K562 (cell line): ENCODE results near the gene GHDC. TPM values are rescaled to one million over a fixed set of nuclear protein-coding genes. Genes with fewer than 3 reads are reported as not detected.
A peak's percentile ranks its signal among the peaks of the same experiment; 100 is the strongest.

Source experiments
- ATAC-seq: fragments of 200-7000 bp; cut with Tn5 transposase; 3 replicates; pipeline ENCODE4 v1.9.1; 2020; ENCODE audit warnings: moderate library complexity
- BruUV-seq: library from RNA; stranded (reverse); fragments of 400-500 nt; replicated peaks from 2 replicates; lab custom pipeline; 2021; lab: Mats Ljungman, UMichigan
- CTCF ChIA-PET: fragments of 300-600 bp; formaldehyde crosslinking; extraction: SDS; loops from one replicate; lab custom pipeline; 2021; ENCODE audit warnings: low intra/inter-chr PET ratio; lab: Yijun Ruan, JAX
- POLR2A ChIA-PET: fragments of 300-600, 350-650 bp; sonication (Branson Sonifier 250); formaldehyde crosslinking; extraction: SDS; loops from one replicate; lab custom pipeline; 2021; ENCODE audit warnings: antibody characterized with exemption, inconsistent platforms; lab: Yijun Ruan, JAX
- DNase-seq, 4 experiments: peaks; one replicate each; pipeline versions ENCODE4 v3.0.0 to v3.0.0-alpha.2; 2011 to 2018; ENCODE audit warnings: low spot score in 3 of 4, mixed read lengths in 3 of 4; ENCODE audit errors: extremely low read depth in 1 of 4
- FAIRE-seq: peaks from 2 replicates; lab custom pipeline; 2011; peaks lifted over from hg19 to GRCh38; lab: Jason Lieb, UNC
- H2AFZ ChIP-seq: 2 replicates; pipeline ENCODE4 v1.6.0; 2011; ENCODE audit warnings: low read depth, low read length, control low read depth, inconsistent platforms
- H3K27ac ChIP-seq: fragments of 200-600 bp; 3 replicates; pipeline ENCODE4 v1.8.0; 2011; ENCODE audit warnings: low read depth, mild to moderate bottlenecking, control low read depth, inconsistent platforms, low read length, moderate library complexity, mixed read lengths; ENCODE audit errors: extremely low read depth
- H3K27me3 ChIP-seq, 2 experiments: fragments of 300-600 bp in 1 of 2; 2 replicates in 1 of 2; 3 replicates in 1 of 2; pipeline versions ENCODE4 v1.6.0 to v1.8.0; 2011; ENCODE audit warnings: inconsistent platforms in 2 of 2, low read length in 2 of 2, mild to moderate bottlenecking in 1 of 2, mixed read lengths in 1 of 2, moderate library complexity in 1 of 2; ENCODE audit not compliant: control insufficient read depth in 2 of 2, insufficient read depth in 2 of 2
- H3K36me3 ChIP-seq: fragments of 300-600 bp; 3 replicates; pipeline ENCODE4 v1.8.0; 2011; ENCODE audit warnings: mild to moderate bottlenecking, low read length, inconsistent platforms; ENCODE audit not compliant: control insufficient read depth, insufficient read depth
- H3K4me1 ChIP-seq, 2 experiments: fragments of 200-600 bp in 1 of 2; replicated peaks in 1 of 2; 2 replicates in 1 of 2; 3 replicates in 1 of 2; pipeline versions ENCODE4 v1.5.1 to v1.8.0; 2011; ENCODE audit warnings: inconsistent platforms in 2 of 2, low read length in 2 of 2, mild to moderate bottlenecking in 1 of 2, mixed read lengths in 1 of 2, moderate library complexity in 1 of 2; ENCODE audit not compliant: control insufficient read depth in 2 of 2, insufficient read depth in 2 of 2
- H3K4me2 ChIP-seq: 2 replicates; pipeline ENCODE4 v1.6.1; 2011; ENCODE audit warnings: low read length, control low read depth, inconsistent platforms, mixed read lengths; ENCODE audit not compliant: insufficient read depth
- H3K4me3 ChIP-seq: fragments of 200-600 bp; sonication (generic), shearing (Covaris generic); 2 replicates; pipeline ENCODE4 v1.5.1; 2016; ENCODE audit warnings: control low read depth, inconsistent platforms
- H3K79me2 ChIP-seq: fragments of 200-600 bp; 3 replicates; pipeline ENCODE4 v1.8.0; 2011; ENCODE audit warnings: low read length, inconsistent platforms; ENCODE audit not compliant: control insufficient read depth, insufficient read depth
- H3K9ac ChIP-seq, 2 experiments: 2 replicates each; pipeline versions ENCODE4 v1.6.0 to v1.6.1; 2011; ENCODE audit warnings: low read depth in 2 of 2, low read length in 2 of 2, control low read depth in 1 of 2, inconsistent platforms in 1 of 2, mild to moderate bottlenecking in 1 of 2, mixed read lengths in 1 of 2; ENCODE audit not compliant: insufficient read depth in 1 of 2
- H3K9me1 ChIP-seq: one replicate; pipeline ENCODE4 v1.6.0; 2011; ENCODE audit warnings: inconsistent platforms, mild to moderate bottlenecking, low read length, moderate library complexity; ENCODE audit not compliant: control insufficient read depth, insufficient read depth
- H3K9me3 ChIP-seq: replicated peaks from 2 replicates; pipeline ENCODE4 v1.5.1; 2011; ENCODE audit warnings: low read depth, low read length, inconsistent platforms; ENCODE audit not compliant: control insufficient read depth, insufficient read depth
- H4K20me1 ChIP-seq: replicated peaks from 2 replicates; pipeline ENCODE4 v1.6.1; 2011; ENCODE audit warnings: low read length, inconsistent platforms, mixed read lengths; ENCODE audit not compliant: control insufficient read depth, insufficient read depth
- IRF2 ChIP-seq: sonication (generic); formaldehyde crosslinking; IDR thresholded peaks from 2 replicates; pipeline ENCODE4 v1.8.1; 2022; ENCODE audit warnings: mild to moderate bottlenecking, missing genetic modification reagents
- POLR2G ChIP-seq: fragments of 200-400 bp; formaldehyde crosslinking; IDR thresholded peaks from 2 replicates; pipeline ENCODE4 v1.6.1; 2017; ENCODE audit warnings: low read depth, mild to moderate bottlenecking, antibody characterized with exemption, low read length, moderate library complexity
- WGBS: fragments of 100-300 bp; shearing (Covaris generic); methylation state at CpG from one replicate; pipeline ENCODE4 v1.1.6; 2016; ENCODE audit warnings: low coverage, mixed read lengths; ENCODE audit not compliant: insufficient coverage; ENCODE audit errors: missing lambda C conversion rate; 5-methylcytosine and 5-hydroxymethylcytosine counted together
- in situ Hi-C: fragments of 300-500 bp; cut with MboI; formaldehyde crosslinking; loops from 4 replicates; pipeline ENCODE4 v1.15.0; 2018; ENCODE audit warnings: inconsistent platforms, mixed read lengths
- intact Hi-C: fragments of 100-400 bp; cut with micrococcal nuclease; formaldehyde crosslinking; loops from 2 replicates; pipeline ENCODE4 v1.14.2; 2022
- polyA plus RNA-seq, 8 experiments: library from polyadenylated mRNA; depleted of rRNA in 4 of 8; stranded (reverse) in 5 of 8; unstranded in 3 of 8; fragments of >200 nt; fragmentation: Nextera tagmentation in 2 of 8; fragmentation: Illumina TruSeq in 1 of 8; extraction: Ambion mirVana in 2 of 8; extraction: Trizol in 1 of 8; gene quantifications; 2 replicates each; pipeline versions ENCODE4 v1.2.1 to v1.2.3, GENCODE V29; 2011 to 2014; ENCODE audit warnings: inconsistent platforms in 1 of 8, missing spikeins in 1 of 8
- total RNA-seq, 7 experiments: library from RNA; depleted of rRNA in 6 of 7; stranded (reverse); fragments of >200 nt in 6 of 7; fragmentation: Illumina TruSeq in 2 of 7; extraction: Trizol in 2 of 7; gene quantifications; 2 replicates each; pipeline versions ENCODE4 v1.2.1 to v1.2.3, GENCODE V29; 2011 to 2021; ENCODE audit warnings: low replicate concordance in 1 of 7

Gene GHDC
- total and polyA plus RNA-seq, 9 of the 15 experiments (the other 6 are each of a cell fraction or from before 2014, with no cell fraction given): 0.65 to 23.2 (median 11.2) TPM

DNA sequence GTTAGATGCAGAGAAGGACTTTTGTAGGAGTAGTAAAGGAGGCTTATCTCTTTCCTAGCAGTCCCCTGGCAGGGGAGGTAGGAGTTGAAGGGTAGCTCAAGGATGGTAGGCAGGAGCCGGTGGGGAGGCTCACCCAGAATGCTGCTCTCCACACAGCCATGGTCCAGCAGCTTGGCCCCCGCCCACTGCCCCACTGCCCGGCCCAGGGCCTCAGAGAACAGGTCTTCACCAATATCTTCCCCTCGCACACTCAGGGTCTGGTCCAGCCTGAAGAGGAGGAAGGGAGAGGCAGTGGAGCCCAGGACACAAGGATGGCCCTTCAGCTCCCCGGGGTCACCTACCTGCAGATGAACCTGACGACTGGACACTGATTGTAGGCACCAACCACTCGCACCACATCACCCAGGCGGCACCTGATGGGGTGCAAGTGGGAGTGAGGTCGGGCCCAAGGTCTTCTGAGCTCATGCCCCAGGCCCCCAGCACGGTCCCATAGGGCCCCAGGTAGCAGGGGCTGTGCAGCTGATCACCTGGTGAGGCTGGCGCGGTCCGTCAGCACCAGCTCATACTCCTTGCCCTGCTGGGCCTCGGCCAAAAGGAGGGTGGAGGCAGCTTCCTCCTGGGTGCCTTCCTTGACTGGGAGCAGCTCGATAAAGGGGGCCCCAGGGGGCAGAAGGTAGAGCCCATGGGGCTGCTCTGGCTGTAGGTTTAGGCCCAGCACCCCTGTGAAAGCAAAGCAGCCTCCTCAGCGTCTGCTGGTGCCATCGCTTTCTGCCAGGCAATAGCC is 3.6 kb downstream of the GHDC start:
- no peak overlapping the region for H3K27ac ChIP-seq
- TF ChIP-seq POLR2G: 0 out of 2 replicates have a peak, but pooled peaks have one; percentile 17
- no peak for TF ChIP-seq IRF2 (CRISPR knock-in tag)
- H4K20me1 ChIP-seq: no peaks in the 10 kb centered on the region
- H3K9me3 ChIP-seq: no peaks in the 10 kb centered on the region
- H3K9me1 ChIP-seq: no peaks in the 10 kb centered on the region
- ChIA-PET POLR2A (interaction anchor here (0.5 to 1.0 kb wide), 3 partner anchors 9 to 168 kb away, joined by 3 to 4 read pairs (median 3); no protein-coding TSS in a partner anchor), CTCF (no interaction called here)
- WGBS: 77% methylated on average over 16 of the region's 17 CpGs
- peak overlapping the region in 1 of 2 experiments; percentile 64; a peak in 1 of 4 replicates for H3K9ac ChIP-seq
- H3K79me2 ChIP-seq: peaks cover 11% of the 10 kb centered on the region; the same call in 2 of the 3 replicates
- H3K36me3 ChIP-seq: peaks cover 2% of the 10 kb centered on the region; the same call in 1 of the 3 replicates
- in situ Hi-C loops (no loop called here), intact Hi-C loops (no loop called here)
- FAIRE-seq (no peak), DNase-seq (no peak), ATAC-seq (no peak)
- peaks cover 6 to 30% of the 10 kb centered on the region in 2 experiments; a peak in 3 of 5 replicates for H3K4me1 ChIP-seq
- H3K4me2 ChIP-seq: no peak overlapping the region
- no peak overlapping the region for H3K4me3 ChIP-seq
- BruUV-seq: no TSS peak
- no peaks in the 10 kb centered on the region for H3K27me3 ChIP-seq
- no peak overlapping the region for H2AFZ ChIP-seq

DNA sequence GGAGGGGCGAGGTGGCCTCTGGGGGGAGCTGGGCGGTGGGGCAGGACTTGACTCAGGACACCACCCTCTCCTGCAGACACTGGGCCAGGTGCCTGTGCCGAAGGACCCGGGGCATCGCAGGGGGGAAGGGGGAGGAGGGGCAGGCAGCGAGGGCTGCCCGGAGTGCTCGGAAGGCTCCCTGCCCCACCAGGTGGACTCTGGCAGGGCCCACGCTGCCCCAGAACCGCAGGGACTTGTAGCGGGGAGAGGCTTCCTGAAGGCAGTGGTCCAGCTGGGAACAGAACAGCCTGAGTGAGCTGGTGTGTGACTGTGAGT is 4.7 kb downstream of the GHDC start:
- ATAC-seq (no peak), FAIRE-seq (no peak), DNase-seq (no peak)
- H3K27ac ChIP-seq: no peak overlapping the region
- ChIA-PET CTCF (no interaction called here), POLR2A (no interaction called here)
- H3K4me1 ChIP-seq: peaks cover 10 to 39% of the 10 kb centered on the region in 2 experiments; a peak in 4 of 5 replicates
- intact Hi-C loops (loop anchor here (10.0 kb wide), 1 partner anchor 215 kb away; no protein-coding TSS in a partner anchor), in situ Hi-C loops (no loop called here)
- H3K4me2 ChIP-seq: no peak overlapping the region
- H2AFZ ChIP-seq: no peak overlapping the region
- no peaks in the 10 kb centered on the region for H3K27me3 ChIP-seq
- peak overlapping the region in 1 of 2 experiments; percentile 28; a peak in 1 of 4 replicates for H3K9ac ChIP-seq
- H3K4me3 ChIP-seq: no peak overlapping the region
- peaks cover 11% of the 10 kb centered on the region; the same call in 2 of the 3 replicates for H3K79me2 ChIP-seq
- 87% methylated on average over 3 of the region's 11 CpGs for WGBS
- H3K9me1 ChIP-seq: no peaks in the 10 kb centered on the region
- BruUV-seq: no TSS peak
- H4K20me1 ChIP-seq: no peaks in the 10 kb centered on the region
- peaks cover 2% of the 10 kb centered on the region; the same call in 1 of the 3 replicates for H3K36me3 ChIP-seq
- H3K9me3 ChIP-seq: no peaks in the 10 kb centered on the region
